ENCODE data around the gene CCNE1. TPM values are rescaled to one million over a fixed set of nuclear protein-coding genes. Genes with fewer than 3 reads are reported as not detected.

Gene CCNE1
- total and polyA plus RNA-seq, 9 of the 15 experiments (the other 6 are each of a cell fraction or from before 2014, with no cell fraction given) = 6.2 to 41.0 (median 31.6) TPM

DNA sequence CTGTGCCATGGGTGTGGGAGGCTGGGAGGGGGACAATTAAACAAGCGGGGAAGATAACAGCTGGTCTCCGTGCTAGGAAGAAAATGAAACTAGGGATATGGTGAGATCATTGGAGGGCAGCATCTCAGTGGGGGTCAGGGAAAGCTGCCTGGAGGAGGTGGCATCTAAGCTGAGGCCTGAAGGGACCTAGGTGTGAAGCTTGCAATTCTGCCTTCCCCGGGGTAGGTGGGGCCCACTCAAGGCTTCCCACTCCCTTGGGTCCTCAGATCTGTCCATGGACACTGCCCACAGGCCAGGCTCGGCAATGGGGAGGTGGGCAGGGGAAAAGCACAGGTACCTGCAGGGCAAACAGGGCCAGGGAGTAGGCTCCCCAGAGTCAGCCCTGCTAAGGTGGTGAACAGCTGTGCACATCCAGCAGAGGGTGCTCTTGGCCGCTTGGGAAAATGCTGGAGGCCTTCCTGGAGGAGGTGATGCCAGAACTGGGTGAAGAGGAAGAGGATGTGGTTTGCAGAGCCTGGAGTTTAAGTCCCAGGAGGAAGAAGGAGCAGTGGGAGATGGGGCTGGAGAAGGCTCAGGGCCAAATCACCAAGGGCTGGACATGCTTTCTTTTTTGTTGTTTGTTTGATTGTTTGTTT, 25.7 kb upstream of the CCNE1 start (continued):
- TF ChIP-seq, protein P1, sequence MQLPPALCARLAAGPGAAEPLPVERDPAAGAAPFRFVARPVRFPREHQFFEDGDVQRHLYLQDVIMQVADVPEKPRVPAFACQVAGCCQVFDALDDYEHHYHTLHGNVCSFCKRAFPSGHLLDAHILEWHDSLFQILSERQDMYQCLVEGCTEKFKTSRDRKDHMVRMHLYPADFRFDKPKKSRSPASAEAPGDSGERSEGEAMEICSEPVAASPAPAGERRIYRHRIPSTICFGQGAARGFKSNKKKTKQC (CRISPR knock-in tag; IDR thresholded peaks at IDR 0.05) = no peak
- TF ChIP-seq, protein P2, sequence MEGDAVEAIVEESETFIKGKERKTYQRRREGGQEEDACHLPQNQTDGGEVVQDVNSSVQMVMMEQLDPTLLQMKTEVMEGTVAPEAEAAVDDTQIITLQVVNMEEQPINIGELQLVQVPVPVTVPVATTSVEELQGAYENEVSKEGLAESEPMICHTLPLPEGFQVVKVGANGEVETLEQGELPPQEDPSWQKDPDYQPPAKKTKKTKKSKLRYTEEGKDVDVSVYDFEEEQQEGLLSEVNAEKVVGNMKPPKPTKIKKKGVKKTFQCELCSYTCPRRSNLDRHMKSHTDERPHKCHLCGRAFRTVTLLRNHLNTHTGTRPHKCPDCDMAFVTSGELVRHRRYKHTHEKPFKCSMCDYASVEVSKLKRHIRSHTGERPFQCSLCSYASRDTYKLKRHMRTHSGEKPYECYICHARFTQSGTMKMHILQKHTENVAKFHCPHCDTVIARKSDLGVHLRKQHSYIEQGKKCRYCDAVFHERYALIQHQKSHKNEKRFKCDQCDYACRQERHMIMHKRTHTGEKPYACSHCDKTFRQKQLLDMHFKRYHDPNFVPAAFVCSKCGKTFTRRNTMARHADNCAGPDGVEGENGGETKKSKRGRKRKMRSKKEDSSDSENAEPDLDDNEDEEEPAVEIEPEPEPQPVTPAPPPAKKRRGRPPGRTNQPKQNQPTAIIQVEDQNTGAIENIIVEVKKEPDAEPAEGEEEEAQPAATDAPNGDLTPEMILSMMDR (IDR thresholded peaks at IDR 0.05 in 2 of 3, conservative IDR thresholded peaks at IDR 0.05 in 1 of 3; ENCODE audit: insufficient read depth in 2 of 3, low read depth in 1 of 3, low read length in 3 of 3) = peak; percentile 51 to 61 (median 52)
- TF ChIP-seq ZNF57 (CRISPR knock-in tag; IDR thresholded peaks at IDR 0.05) = no peak
- TF ChIP-seq, protein P3, sequence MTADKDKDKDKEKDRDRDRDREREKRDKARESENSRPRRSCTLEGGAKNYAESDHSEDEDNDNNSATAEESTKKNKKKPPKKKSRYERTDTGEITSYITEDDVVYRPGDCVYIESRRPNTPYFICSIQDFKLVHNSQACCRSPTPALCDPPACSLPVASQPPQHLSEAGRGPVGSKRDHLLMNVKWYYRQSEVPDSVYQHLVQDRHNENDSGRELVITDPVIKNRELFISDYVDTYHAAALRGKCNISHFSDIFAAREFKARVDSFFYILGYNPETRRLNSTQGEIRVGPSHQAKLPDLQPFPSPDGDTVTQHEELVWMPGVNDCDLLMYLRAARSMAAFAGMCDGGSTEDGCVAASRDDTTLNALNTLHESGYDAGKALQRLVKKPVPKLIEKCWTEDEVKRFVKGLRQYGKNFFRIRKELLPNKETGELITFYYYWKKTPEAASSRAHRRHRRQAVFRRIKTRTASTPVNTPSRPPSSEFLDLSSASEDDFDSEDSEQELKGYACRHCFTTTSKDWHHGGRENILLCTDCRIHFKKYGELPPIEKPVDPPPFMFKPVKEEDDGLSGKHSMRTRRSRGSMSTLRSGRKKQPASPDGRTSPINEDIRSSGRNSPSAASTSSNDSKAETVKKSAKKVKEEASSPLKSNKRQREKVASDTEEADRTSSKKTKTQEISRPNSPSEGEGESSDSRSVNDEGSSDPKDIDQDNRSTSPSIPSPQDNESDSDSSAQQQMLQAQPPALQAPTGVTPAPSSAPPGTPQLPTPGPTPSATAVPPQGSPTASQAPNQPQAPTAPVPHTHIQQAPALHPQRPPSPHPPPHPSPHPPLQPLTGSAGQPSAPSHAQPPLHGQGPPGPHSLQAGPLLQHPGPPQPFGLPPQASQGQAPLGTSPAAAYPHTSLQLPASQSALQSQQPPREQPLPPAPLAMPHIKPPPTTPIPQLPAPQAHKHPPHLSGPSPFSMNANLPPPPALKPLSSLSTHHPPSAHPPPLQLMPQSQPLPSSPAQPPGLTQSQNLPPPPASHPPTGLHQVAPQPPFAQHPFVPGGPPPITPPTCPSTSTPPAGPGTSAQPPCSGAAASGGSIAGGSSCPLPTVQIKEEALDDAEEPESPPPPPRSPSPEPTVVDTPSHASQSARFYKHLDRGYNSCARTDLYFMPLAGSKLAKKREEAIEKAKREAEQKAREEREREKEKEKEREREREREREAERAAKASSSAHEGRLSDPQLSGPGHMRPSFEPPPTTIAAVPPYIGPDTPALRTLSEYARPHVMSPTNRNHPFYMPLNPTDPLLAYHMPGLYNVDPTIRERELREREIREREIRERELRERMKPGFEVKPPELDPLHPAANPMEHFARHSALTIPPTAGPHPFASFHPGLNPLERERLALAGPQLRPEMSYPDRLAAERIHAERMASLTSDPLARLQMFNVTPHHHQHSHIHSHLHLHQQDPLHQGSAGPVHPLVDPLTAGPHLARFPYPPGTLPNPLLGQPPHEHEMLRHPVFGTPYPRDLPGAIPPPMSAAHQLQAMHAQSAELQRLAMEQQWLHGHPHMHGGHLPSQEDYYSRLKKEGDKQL (CRISPR knock-in tag; IDR thresholded peaks at IDR 0.05; ENCODE audit: borderline replicate concordance) = no peak
- TF ChIP-seq RBM25 (IDR thresholded peaks at IDR 0.05; ENCODE audit: low read depth, low read length, severe bottlenecking) = peak; percentile 92
- TF ChIP-seq ZNF436 (CRISPR knock-in tag; IDR thresholded peaks at IDR 0.05) = peak; percentile 98
- no peak for TF ChIP-seq ZNF445 (CRISPR knock-in tag; IDR thresholded peaks at IDR 0.05; ENCODE audit: low read depth)
- TF ChIP-seq, protein P4, sequence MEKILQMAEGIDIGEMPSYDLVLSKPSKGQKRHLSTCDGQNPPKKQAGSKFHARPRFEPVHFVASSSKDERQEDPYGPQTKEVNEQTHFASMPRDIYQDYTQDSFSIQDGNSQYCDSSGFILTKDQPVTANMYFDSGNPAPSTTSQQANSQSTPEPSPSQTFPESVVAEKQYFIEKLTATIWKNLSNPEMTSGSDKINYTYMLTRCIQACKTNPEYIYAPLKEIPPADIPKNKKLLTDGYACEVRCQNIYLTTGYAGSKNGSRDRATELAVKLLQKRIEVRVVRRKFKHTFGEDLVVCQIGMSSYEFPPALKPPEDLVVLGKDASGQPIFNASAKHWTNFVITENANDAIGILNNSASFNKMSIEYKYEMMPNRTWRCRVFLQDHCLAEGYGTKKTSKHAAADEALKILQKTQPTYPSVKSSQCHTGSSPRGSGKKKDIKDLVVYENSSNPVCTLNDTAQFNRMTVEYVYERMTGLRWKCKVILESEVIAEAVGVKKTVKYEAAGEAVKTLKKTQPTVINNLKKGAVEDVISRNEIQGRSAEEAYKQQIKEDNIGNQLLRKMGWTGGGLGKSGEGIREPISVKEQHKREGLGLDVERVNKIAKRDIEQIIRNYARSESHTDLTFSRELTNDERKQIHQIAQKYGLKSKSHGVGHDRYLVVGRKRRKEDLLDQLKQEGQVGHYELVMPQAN (IDR thresholded peaks at IDR 0.05; ENCODE audit: borderline replicate concordance) = no peak
- TF ChIP-seq DACH1 (IDR thresholded peaks at IDR 0.05; ENCODE audit: partially characterized antibody) = peak; percentile 57
- TF ChIP-seq, protein P5, sequence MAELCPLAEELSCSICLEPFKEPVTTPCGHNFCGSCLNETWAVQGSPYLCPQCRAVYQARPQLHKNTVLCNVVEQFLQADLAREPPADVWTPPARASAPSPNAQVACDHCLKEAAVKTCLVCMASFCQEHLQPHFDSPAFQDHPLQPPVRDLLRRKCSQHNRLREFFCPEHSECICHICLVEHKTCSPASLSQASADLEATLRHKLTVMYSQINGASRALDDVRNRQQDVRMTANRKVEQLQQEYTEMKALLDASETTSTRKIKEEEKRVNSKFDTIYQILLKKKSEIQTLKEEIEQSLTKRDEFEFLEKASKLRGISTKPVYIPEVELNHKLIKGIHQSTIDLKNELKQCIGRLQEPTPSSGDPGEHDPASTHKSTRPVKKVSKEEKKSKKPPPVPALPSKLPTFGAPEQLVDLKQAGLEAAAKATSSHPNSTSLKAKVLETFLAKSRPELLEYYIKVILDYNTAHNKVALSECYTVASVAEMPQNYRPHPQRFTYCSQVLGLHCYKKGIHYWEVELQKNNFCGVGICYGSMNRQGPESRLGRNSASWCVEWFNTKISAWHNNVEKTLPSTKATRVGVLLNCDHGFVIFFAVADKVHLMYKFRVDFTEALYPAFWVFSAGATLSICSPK (IDR thresholded peaks at IDR 0.05; ENCODE audit: borderline replicate concordance) = no peak
- TF ChIP-seq ATF1 (CRISPR knock-in tag; IDR thresholded peaks at IDR 0.05) = no peak
- TF ChIP-seq ATF1 (tag; IDR thresholded peaks at IDR 0.05) = no peak
- no peak for TF ChIP-seq GATAD2A (IDR thresholded peaks at IDR 0.05)
- TF ChIP-seq FOXK2 (conservative IDR thresholded peaks at IDR 0.05 in 1 of 2, IDR thresholded peaks at IDR 0.05 in 1 of 2; ENCODE audit: low read depth in 2 of 2) = no peak
- TF ChIP-seq CEBPG (CRISPR knock-in tag; IDR thresholded peaks at IDR 0.05) = no peak
- TF ChIP-seq CEBPG (tag; conservative IDR thresholded peaks at IDR 0.05 in 1 of 2, IDR thresholded peaks at IDR 0.05 in 1 of 2) = no peak
